GM12873 (cell line): ENCODE results near the gene OR51F2.

ENCODE experiments used
- TF ChIP-seq, protein P1 (sequence below): IDR thresholded peaks from 2 replicates; pipeline ENCODE4 v1.5.1; 2012; ENCODE audit warnings: low read depth, mild to moderate bottlenecking, moderate library complexity, low read length, control low read depth; ENCODE audit not compliant: insufficient read depth; ENCODE audit errors: missing control alignments

Gene OR51F2

DNA sequence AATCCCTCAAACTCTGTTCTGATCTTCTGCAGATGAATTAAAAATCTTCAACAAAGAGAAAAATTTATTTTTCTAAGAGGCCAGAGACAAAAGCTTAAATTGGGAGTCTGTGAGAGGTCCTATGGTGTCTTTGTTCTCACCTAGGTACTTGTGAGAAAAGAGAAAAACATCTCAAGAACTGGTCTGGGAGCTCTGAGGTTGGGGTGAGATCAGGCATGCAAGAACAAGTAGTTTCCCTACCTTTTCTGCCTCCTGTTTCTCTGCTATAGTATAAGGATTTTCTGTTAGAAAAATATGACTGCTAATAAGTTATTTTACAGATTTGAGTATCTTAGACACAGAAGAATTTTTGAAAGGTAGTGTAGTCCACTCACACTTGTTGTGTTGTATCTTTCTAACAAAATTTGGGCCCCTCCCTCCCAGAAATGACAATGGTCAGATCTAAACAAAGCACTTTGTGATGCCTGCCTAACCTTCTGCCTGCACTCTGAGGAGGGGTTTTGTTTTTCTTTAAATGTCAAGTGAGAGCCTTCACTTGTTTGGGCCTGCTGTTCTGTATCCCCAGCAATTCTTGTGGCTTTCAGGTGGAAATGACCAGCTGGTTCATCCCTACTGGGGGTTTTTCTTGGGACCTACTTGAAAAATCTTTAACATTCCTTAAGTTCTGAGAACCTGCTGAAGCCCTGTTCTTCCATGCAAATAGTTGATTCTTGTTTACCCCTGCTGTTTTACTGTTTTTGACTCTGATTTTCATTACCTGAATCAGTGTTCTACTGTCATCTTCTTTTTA, 41.5 kb downstream of the OR51F2 start:
- TF ChIP-seq, protein P1, sequence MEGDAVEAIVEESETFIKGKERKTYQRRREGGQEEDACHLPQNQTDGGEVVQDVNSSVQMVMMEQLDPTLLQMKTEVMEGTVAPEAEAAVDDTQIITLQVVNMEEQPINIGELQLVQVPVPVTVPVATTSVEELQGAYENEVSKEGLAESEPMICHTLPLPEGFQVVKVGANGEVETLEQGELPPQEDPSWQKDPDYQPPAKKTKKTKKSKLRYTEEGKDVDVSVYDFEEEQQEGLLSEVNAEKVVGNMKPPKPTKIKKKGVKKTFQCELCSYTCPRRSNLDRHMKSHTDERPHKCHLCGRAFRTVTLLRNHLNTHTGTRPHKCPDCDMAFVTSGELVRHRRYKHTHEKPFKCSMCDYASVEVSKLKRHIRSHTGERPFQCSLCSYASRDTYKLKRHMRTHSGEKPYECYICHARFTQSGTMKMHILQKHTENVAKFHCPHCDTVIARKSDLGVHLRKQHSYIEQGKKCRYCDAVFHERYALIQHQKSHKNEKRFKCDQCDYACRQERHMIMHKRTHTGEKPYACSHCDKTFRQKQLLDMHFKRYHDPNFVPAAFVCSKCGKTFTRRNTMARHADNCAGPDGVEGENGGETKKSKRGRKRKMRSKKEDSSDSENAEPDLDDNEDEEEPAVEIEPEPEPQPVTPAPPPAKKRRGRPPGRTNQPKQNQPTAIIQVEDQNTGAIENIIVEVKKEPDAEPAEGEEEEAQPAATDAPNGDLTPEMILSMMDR = no peak

DNA sequence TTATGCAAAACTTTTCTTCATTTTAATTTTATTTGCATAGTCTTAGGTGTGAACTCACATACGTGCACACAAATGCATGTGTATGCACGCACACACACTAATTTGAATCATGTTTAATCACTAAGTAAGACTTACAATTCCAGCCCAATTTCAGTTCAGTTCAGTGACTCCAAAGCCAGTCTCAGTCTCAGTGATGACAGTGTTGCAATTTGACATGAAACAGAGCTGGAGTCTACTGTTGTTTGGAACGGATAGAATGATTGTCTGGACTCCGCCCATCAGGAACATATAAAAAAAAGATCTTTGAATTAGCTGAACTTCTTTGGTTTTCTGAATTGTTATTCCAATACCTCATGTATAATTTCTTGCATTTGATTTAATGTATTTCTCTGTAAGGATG, 42.8 kb downstream of the OR51F2 start:
- TF ChIP-seq, protein P1 = no peak

DNA sequence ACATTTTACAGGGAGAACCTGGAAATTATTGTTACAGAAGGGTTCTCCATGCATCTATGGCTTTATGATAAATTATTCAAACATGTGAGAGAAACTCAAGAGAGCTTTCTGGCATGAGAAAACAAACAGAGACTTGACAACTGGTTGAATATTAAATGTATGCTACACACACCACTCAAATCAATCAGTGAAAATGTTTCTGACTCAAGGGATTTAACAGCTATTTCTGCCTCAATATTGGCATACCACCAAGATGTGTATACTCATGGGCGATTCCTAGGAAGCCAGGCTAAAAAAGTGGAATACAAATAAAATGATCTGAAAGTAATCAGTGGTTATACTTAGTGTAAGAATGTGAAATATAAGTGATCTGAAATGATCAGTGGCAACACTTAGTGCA, 44.7 kb downstream of the OR51F2 start:
- TF ChIP-seq, protein P1 = no peak
